Hepatocyte (in vitro differentiated cells): ENCODE results near the gene ATXN1.
"Not testable (repeated sequence)": the region's sequence is repeated elsewhere in the genome, so short reads cannot be mapped to it uniquely, and the experiment has no call there.

ENCODE experiments used
- EZH2 ChIP-seq: fragments of 200-600 bp; sonication (generic); IDR thresholded peaks from 2 replicates; pipeline ENCODE4 v1.6.1; 2016; ENCODE audit warnings: antibody characterized with exemption, mild to moderate bottlenecking, borderline replicate concordance
- TF ChIP-seq, protein P1 (sequence below): fragments of 200-600 bp; sonication (generic); IDR thresholded peaks from 2 replicates; pipeline ENCODE4 v1.5.1; 2016; ENCODE audit warnings: antibody characterized with exemption, mild to moderate bottlenecking; ENCODE audit not compliant: poor library complexity

DNA sequence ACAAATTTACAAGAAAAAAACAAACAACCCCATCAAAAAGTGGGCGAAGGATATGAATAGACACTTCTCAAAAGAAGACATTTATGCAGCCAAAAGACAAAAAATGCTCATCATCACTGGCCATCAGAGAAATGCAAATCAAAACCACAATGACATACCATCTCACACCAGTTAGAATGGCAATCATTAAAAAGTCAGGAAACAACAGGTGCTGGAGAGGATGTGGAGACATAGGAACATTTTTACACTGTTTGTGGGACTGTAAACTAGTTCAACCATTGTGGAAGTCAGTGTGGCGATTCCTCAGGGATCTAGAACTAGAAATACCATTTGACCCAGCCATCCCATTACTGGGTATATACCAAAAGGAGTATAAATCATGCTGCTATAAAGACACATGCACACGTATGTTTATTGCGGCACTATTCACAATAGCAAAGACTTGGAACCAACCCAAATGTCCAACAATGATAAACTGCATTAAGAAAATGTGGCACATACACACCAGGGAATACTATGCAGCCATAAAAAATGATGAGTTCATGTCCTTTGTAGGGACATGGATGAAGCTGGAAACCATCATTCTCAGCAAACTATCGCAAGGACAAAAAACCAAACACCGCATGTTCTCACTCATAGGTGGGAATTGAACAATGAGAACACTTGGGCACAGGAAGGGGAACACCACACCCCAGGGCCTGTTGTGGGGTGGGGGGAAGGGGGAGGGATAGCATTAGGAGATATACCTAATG is 58.5 kb downstream of the ATXN1 start:
- TF ChIP-seq, protein P1, sequence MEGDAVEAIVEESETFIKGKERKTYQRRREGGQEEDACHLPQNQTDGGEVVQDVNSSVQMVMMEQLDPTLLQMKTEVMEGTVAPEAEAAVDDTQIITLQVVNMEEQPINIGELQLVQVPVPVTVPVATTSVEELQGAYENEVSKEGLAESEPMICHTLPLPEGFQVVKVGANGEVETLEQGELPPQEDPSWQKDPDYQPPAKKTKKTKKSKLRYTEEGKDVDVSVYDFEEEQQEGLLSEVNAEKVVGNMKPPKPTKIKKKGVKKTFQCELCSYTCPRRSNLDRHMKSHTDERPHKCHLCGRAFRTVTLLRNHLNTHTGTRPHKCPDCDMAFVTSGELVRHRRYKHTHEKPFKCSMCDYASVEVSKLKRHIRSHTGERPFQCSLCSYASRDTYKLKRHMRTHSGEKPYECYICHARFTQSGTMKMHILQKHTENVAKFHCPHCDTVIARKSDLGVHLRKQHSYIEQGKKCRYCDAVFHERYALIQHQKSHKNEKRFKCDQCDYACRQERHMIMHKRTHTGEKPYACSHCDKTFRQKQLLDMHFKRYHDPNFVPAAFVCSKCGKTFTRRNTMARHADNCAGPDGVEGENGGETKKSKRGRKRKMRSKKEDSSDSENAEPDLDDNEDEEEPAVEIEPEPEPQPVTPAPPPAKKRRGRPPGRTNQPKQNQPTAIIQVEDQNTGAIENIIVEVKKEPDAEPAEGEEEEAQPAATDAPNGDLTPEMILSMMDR = not testable (repeated sequence)
- TF ChIP-seq EZH2 = not testable (repeated sequence)
